K562 (cell line): ENCODE data around the gene BIRC3. TPM values are rescaled to one million over a fixed set of nuclear protein-coding genes. Genes with fewer than 3 reads are reported as not detected.

Experiments
- ATAC-seq: fragments of 200-7000 bp; cut with Tn5 transposase; 3 replicates; pipeline ENCODE4 v1.9.1; 2020; ENCODE audit warnings: moderate library complexity
- BruUV-seq: library from RNA; stranded (reverse); fragments of 400-500 nt; replicated peaks from 2 replicates; lab custom pipeline; 2021; lab: Mats Ljungman, UMichigan
- CTCF ChIA-PET: fragments of 300-600 bp; formaldehyde crosslinking; extraction: SDS; loops from one replicate; lab custom pipeline; 2021; ENCODE audit warnings: low intra/inter-chr PET ratio; lab: Yijun Ruan, JAX
- POLR2A ChIA-PET: fragments of 300-600, 350-650 bp; sonication (Branson Sonifier 250); formaldehyde crosslinking; extraction: SDS; loops from one replicate; lab custom pipeline; 2021; ENCODE audit warnings: antibody characterized with exemption, inconsistent platforms; lab: Yijun Ruan, JAX
- DNase-seq, 4 experiments: peaks; one replicate each; pipeline versions ENCODE4 v3.0.0 to v3.0.0-alpha.2; 2011 to 2018; ENCODE audit warnings: low spot score in 3 of 4, mixed read lengths in 3 of 4; ENCODE audit errors: extremely low read depth in 1 of 4
- FAIRE-seq: peaks from 2 replicates; lab custom pipeline; 2011; peaks lifted over from hg19 to GRCh38; lab: Jason Lieb, UNC
- H2AFZ ChIP-seq: 2 replicates; pipeline ENCODE4 v1.6.0; 2011; ENCODE audit warnings: low read depth, low read length, control low read depth, inconsistent platforms
- H3K27ac ChIP-seq: fragments of 200-600 bp; 3 replicates; pipeline ENCODE4 v1.8.0; 2011; ENCODE audit warnings: low read depth, mild to moderate bottlenecking, control low read depth, inconsistent platforms, low read length, moderate library complexity, mixed read lengths; ENCODE audit errors: extremely low read depth
- H3K27me3 ChIP-seq, 2 experiments: fragments of 300-600 bp in 1 of 2; 2 replicates in 1 of 2; 3 replicates in 1 of 2; pipeline versions ENCODE4 v1.6.0 to v1.8.0; 2011; ENCODE audit warnings: inconsistent platforms in 2 of 2, low read length in 2 of 2, mild to moderate bottlenecking in 1 of 2, mixed read lengths in 1 of 2, moderate library complexity in 1 of 2; ENCODE audit not compliant: control insufficient read depth in 2 of 2, insufficient read depth in 2 of 2
- H3K36me3 ChIP-seq: fragments of 300-600 bp; 3 replicates; pipeline ENCODE4 v1.8.0; 2011; ENCODE audit warnings: mild to moderate bottlenecking, low read length, inconsistent platforms; ENCODE audit not compliant: control insufficient read depth, insufficient read depth
- H3K4me1 ChIP-seq, 2 experiments: fragments of 200-600 bp in 1 of 2; replicated peaks in 1 of 2; 2 replicates in 1 of 2; 3 replicates in 1 of 2; pipeline versions ENCODE4 v1.5.1 to v1.8.0; 2011; ENCODE audit warnings: inconsistent platforms in 2 of 2, low read length in 2 of 2, mild to moderate bottlenecking in 1 of 2, mixed read lengths in 1 of 2, moderate library complexity in 1 of 2; ENCODE audit not compliant: control insufficient read depth in 2 of 2, insufficient read depth in 2 of 2
- H3K4me2 ChIP-seq: 2 replicates; pipeline ENCODE4 v1.6.1; 2011; ENCODE audit warnings: low read length, control low read depth, inconsistent platforms, mixed read lengths; ENCODE audit not compliant: insufficient read depth
- H3K4me3 ChIP-seq: fragments of 200-600 bp; sonication (generic), shearing (Covaris generic); 2 replicates; pipeline ENCODE4 v1.5.1; 2016; ENCODE audit warnings: control low read depth, inconsistent platforms
- H3K79me2 ChIP-seq: fragments of 200-600 bp; 3 replicates; pipeline ENCODE4 v1.8.0; 2011; ENCODE audit warnings: low read length, inconsistent platforms; ENCODE audit not compliant: control insufficient read depth, insufficient read depth
- H3K9ac ChIP-seq, 2 experiments: 2 replicates each; pipeline versions ENCODE4 v1.6.0 to v1.6.1; 2011; ENCODE audit warnings: low read depth in 2 of 2, low read length in 2 of 2, control low read depth in 1 of 2, inconsistent platforms in 1 of 2, mild to moderate bottlenecking in 1 of 2, mixed read lengths in 1 of 2; ENCODE audit not compliant: insufficient read depth in 1 of 2
- H3K9me1 ChIP-seq: one replicate; pipeline ENCODE4 v1.6.0; 2011; ENCODE audit warnings: inconsistent platforms, mild to moderate bottlenecking, low read length, moderate library complexity; ENCODE audit not compliant: control insufficient read depth, insufficient read depth
- H3K9me3 ChIP-seq: replicated peaks from 2 replicates; pipeline ENCODE4 v1.5.1; 2011; ENCODE audit warnings: low read depth, low read length, inconsistent platforms; ENCODE audit not compliant: control insufficient read depth, insufficient read depth
- H4K20me1 ChIP-seq: replicated peaks from 2 replicates; pipeline ENCODE4 v1.6.1; 2011; ENCODE audit warnings: low read length, inconsistent platforms, mixed read lengths; ENCODE audit not compliant: control insufficient read depth, insufficient read depth
- CTBP1 ChIP-seq: fragments of 450-650 bp; IDR thresholded peaks from 2 replicates; pipeline ENCODE4 v1.6.1; 2016; ENCODE audit warnings: borderline replicate concordance
- MGA ChIP-seq: fragments of 450-650 bp; IDR thresholded peaks from 2 replicates; pipeline ENCODE4 v1.6.1; 2016; ENCODE audit warnings: mild to moderate bottlenecking, moderate library complexity
- WGBS: fragments of 100-300 bp; shearing (Covaris generic); methylation state at CpG from one replicate; pipeline ENCODE4 v1.1.6; 2016; ENCODE audit warnings: low coverage, mixed read lengths; ENCODE audit not compliant: insufficient coverage; ENCODE audit errors: missing lambda C conversion rate; 5-methylcytosine and 5-hydroxymethylcytosine counted together
- in situ Hi-C: fragments of 300-500 bp; cut with MboI; formaldehyde crosslinking; loops from 4 replicates; pipeline ENCODE4 v1.15.0; 2018; ENCODE audit warnings: inconsistent platforms, mixed read lengths
- intact Hi-C: fragments of 100-400 bp; cut with micrococcal nuclease; formaldehyde crosslinking; loops from 2 replicates; pipeline ENCODE4 v1.14.2; 2022
- polyA plus RNA-seq, 8 experiments: library from polyadenylated mRNA; depleted of rRNA in 4 of 8; stranded (reverse) in 5 of 8; unstranded in 3 of 8; fragments of >200 nt; fragmentation: Nextera tagmentation in 2 of 8; fragmentation: Illumina TruSeq in 1 of 8; extraction: Ambion mirVana in 2 of 8; extraction: Trizol in 1 of 8; gene quantifications; 2 replicates each; pipeline versions ENCODE4 v1.2.1 to v1.2.3, GENCODE V29; 2011 to 2014; ENCODE audit warnings: inconsistent platforms in 1 of 8, missing spikeins in 1 of 8
- total RNA-seq, 7 experiments: library from RNA; depleted of rRNA in 6 of 7; stranded (reverse); fragments of >200 nt in 6 of 7; fragmentation: Illumina TruSeq in 2 of 7; extraction: Trizol in 2 of 7; gene quantifications; 2 replicates each; pipeline versions ENCODE4 v1.2.1 to v1.2.3, GENCODE V29; 2011 to 2021; ENCODE audit warnings: low replicate concordance in 1 of 7

The BIRC3 gene
- total and polyA plus RNA-seq, 9 of the 15 experiments (the other 6 are each of a cell fraction or from before 2014, with no cell fraction given), result 0.08 to 0.42 (median 0.18) TPM

GRCh38 chr11:102295045-102295444 is 22.2 kb upstream of the BIRC3 start:
- no peaks in the 10 kb centered on the region; a peak in 2 of 5 replicates for H3K4me1 ChIP-seq
- H3K27ac ChIP-seq, result no peak overlapping the region
- H3K4me2 ChIP-seq, result no peak overlapping the region; the same call in 1 of the 2 replicates
- TF ChIP-seq CTBP1 (no peak), MGA (peak; percentile 20; the same call in 1 of the 2 replicates)
- intact Hi-C loops, result no loop called here
- H3K36me3 ChIP-seq, result no peaks in the 10 kb centered on the region
- WGBS, result 3% methylated on average over 2 of the region's 2 CpGs
- POLR2A ChIA-PET, result interaction anchor here (0.6 kb wide), 1 partner anchor 36 kb away, joined by 3 read pairs; no protein-coding TSS in a partner anchor
- peaks cover 0 to 5% of the 10 kb centered on the region in 2 experiments; a peak in 2 of 5 replicates for H3K27me3 ChIP-seq
- H3K9me3 ChIP-seq, result no peaks in the 10 kb centered on the region
- no peak for FAIRE-seq
- no TSS peak for BruUV-seq
- no peak overlapping the region for H3K9ac ChIP-seq
- H2AFZ ChIP-seq, result peak overlapping the region; percentile 60
- CTCF ChIA-PET, result no interaction called here
- no peaks in the 10 kb centered on the region for H4K20me1 ChIP-seq
- in situ Hi-C loops, result no loop called here
- no peaks in the 10 kb centered on the region for H3K79me2 ChIP-seq
- no peak overlapping the region for H3K4me3 ChIP-seq
- H3K9me1 ChIP-seq, result no peaks in the 10 kb centered on the region
- no peak for DNase-seq
- ATAC-seq, result peak; percentile 58
